HG03159 (cell line): ENCODE results near the gene LARGE1.

ENCODE experiments used
- ATAC-seq: cut with Tn5 transposase; IDR thresholded peaks from one replicate; pipeline ENCODE4 v1.9.1; 2021; ENCODE audit warnings: mild to moderate bottlenecking, moderate library complexity; ENCODE audit not compliant: unreplicated experiment

The LARGE1 gene

GRCh38 chr22:33914699-33915098, 5.6 kb downstream of the LARGE1 start:
- ATAC-seq, result no peak

GRCh38 chr22:33914131-33914530, 6.1 kb downstream of the LARGE1 start:
- no peak for ATAC-seq

DNA sequence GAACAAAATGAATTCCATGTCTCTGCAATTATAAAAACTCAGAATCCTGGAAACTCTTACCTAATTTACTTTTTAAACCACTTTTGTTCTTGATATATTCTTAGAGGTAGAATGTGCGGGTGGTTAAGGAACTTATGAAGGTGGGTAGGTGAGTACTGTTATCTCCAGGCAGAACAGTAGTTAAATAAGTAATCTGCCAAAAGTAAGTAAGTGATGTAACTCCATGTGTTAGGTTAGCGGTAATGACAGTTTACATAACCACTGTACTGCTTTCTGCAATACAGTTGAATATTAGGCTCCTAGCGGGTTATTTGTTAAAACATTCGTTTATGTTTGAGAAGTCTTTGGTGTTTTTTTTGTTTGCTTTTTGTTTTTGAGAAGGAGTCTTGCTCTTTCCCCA, 7.1 kb downstream of the LARGE1 start:
- ATAC-seq, result no peak

GRCh38 chr22:33909911-33910310, 10.4 kb downstream of the LARGE1 start:
- no peak for ATAC-seq

DNA sequence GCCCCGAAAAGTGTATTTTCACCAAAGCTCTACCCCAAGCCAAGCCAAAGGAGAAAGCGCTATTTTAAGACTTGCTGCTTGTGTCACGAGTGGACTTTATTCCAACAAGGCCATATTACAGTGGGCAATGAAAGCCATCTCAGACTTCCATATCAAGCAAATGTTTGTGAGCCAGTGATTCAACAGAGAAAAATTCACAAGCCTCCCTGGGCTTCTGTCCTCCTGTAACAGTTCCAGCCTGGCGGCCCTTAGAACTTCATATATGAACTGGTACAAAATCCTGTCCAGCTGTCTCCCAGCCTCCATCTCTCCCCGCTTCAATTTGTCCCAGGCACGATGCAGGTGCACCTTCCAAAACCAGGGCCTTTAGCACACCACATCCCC, 11.2 kb downstream of the LARGE1 start:
- ATAC-seq, result no peak

GRCh38 chr22:33908171-33909074, 11.9 kb downstream of the LARGE1 start:
- ATAC-seq, result no peak

DNA sequence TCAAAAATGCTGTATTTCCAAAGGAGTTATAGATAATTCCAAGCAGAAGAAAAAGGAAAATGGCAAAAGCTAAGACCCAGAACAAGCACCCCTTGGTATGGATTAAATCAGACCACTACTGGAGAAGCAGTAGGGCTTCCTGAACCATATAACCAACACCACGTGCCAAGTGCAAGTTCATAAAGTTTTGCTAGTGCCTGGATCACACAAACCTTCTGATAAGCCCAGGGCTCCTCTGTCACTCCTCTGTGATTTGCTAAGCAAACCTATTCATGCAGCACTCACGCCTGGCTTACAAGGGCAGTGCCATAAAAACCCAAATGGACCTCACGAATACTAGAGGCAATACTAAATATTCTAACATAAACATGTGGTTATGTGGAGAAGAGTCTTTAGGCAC, 13.3 kb downstream of the LARGE1 start:
- ATAC-seq, result no peak

DNA sequence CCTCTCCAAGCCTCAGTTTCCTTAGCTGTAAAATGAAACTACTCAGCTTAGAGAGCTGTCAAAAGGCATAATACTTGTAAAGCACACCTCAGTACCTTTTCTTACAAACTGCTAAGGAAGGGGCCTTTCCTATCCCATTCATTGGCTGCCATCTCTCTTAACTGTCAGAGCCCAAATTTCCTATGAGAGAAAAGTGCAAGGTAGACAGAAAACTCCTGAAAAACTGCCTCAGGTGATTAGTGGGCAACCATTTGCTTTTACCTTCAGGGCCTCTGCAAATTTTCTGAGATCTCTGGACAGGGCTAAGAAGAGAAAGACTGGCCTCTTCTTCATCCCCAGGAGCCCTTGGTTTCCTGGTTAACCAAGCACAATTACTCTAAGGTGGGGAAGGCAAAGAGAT, 13.8 kb downstream of the LARGE1 start:
- no peak for ATAC-seq

DNA sequence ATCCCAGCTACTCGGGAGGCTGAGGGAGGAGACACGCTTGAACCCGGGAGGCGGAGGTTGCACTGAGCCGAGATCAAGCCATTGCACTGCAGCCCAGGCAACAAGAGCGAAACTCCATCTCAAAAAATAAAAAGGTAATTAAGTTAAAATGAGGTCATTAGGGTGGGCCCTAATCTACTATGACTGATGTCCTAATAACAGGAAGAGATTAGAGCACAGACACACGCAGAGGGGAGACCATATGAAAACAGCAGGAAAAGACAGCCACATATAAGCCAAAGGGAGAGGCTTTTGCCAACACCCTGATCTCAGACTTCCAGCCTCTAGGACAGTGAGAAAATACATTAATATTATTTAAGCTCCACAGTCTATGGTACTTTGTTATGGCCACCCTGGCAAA, 17.3 kb downstream of the LARGE1 start:
- ATAC-seq, result no peak

DNA sequence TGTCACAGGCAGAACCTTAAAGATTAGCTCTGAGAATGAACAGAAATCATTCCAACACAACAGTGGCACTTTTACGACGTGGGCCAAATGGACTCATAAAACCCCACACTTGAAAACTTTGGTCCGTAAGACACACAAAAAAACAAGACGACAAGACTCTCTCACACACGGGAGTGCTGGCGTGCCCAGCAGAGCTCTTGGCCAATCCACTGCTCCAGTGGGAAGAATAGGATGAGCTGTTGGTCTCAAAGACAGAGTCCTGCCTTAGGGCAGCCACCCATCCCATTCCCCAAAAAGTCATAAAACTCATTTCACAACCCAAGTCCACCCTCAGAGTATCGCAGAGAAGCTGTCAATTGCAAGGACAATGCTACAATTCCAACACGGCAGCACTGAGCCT, 18.2 kb downstream of the LARGE1 start:
- ATAC-seq, result no peak

- ATAC-seq, result no peak
These were observed 22.2 kb downstream of the LARGE1 start for GRCh38 chr22:33898121-33898520.

- no peak for ATAC-seq
These were observed 22.8 kb downstream of the LARGE1 start for GRCh38 chr22:33897448-33897835.

- ATAC-seq, result no peak
These were observed 23.5 kb downstream of the LARGE1 start for GRCh38 chr22:33896575-33897447.

GRCh38 chr22:33896154-33896553, 24.1 kb downstream of the LARGE1 start:
- no peak for ATAC-seq

DNA sequence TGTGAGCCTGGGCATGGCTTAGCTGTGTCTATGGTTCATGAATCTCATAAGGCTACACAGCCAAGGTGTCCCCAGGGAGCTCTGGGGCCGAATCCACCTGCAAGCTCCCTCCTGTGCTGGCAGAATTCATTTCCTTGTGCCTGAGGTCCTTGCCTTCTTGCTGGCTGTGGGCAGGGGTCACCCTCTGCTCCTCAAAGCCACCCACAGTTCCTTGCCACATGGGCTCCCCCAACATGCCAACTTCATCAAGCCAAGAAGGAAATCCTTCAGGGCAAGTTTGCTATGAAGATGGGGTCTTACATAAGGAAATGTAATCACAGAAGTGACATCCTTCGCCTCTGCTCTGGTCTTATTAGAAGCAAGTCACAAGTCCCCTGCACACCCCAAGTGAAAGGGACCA, 24.8 kb downstream of the LARGE1 start:
- ATAC-seq, result no peak

- no peak for ATAC-seq
These were observed 25.8 kb downstream of the LARGE1 start for GRCh38 chr22:33894515-33894914.

DNA sequence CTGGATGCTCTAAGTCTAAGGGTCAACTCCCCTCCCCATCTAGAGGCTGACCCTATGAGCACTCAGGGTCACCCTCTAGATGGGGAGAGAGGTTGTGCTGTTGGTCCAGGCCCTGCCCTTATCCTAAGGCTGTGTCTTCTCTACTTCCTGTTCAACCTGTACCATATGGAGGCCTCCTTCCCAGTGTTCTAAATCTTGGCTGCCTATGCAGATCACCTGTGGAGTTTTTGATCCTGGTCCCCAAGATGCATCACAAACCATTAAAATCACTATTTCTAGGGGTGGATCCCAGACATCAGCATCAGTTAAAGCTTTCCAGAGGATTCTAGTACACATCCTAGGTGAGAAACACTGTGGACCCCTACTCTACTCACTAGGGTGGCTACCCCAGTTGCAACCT, 26.2 kb downstream of the LARGE1 start:
- no peak for ATAC-seq

DNA sequence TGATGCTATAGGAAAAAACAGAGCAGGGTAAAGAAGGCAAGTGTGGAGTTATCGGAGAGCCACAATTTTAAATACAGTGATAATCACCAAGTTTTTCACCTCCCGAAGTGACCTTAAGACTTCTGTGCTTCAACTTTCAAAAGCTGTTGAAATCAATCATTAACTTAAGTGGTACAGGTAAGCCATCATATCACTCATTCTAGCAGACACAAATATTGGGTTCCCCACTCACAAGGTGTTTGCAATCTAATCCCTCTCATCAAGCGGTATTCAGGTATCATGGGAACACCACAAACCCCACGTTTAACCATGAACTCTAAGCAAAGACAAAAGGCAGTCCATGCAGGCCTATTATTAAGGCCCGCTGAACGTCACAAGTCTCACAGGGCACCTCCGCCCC, 26.8 kb downstream of the LARGE1 start:
- ATAC-seq, result no peak

- no peak for ATAC-seq
These were observed 28.3 kb downstream of the LARGE1 start for GRCh38 chr22:33891992-33892391.

GRCh38 chr22:33891455-33891854, 28.8 kb downstream of the LARGE1 start:
- no peak for ATAC-seq

DNA sequence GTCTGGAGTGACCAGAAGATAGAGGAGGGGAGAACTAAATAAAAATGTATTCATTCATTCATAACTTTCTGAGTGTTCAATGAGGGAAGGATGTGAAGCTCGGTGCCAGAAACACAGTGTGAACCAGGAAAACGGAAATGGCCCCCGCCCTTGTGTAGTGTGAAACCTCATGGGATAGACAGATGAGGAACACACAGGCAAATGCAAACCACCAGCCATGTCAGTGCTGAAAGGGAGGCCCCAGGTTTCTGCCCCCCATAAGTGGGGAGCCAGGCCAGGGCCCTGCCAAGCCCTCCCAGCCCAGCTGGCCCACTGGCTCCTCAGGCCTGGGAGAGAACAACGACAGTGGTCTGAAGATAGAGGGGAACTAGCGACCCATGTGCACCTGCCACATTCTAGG, 30.5 kb downstream of the LARGE1 start:
- no peak for ATAC-seq

DNA sequence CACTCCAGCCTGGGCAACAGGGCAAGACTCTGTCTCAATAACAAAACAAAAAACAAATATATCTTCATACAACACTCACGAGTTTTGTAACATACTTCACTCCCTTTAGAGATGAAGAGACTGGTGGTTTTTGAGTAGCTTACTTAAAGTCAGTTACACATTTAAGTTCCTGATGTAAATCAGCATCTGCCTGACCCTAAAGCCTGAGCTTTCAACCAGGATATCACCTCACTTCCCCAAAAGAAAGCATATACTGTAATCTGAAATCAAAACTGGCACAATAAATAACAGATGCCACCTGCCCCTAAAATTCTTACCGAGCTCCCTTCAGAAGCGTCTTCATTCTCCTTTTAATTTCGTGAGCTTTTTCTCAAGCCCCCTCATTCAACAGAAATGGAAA, 31.5 kb downstream of the LARGE1 start:
- ATAC-seq, result no peak
